Measurements from ENCODE around the gene ERBB4. TPM values are rescaled to one million over a fixed set of nuclear protein-coding genes. Genes with fewer than 3 reads are reported as not detected.

The ERBB4 gene
- polyA plus RNA-seq, 4 donors, result 0.04 to 0.13 TPM; not detected in 2

DNA sequence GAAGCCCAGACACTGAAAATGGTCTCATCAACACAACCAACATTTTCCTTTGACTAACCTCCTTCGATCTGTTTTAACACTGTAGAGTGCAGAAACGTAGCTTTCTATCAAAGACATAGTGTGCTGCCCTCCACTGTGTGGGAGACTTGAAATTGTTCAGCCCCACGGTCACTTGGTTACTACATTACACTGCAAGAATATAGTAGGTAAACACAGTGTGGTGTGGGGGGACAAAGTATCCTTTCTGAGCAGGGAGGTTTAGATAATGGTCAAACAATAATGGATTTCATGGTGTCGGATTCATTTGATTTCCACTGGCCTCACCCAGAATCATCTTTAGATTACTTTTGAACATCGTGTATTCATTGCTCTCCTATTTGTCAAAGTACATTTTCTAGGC is 181.0 kb downstream of the ERBB4 start:
- Histone ChIP-seq H3K36me3 (ENCODE audit: control insufficient read depth in 3 of 3, insufficient read depth in 2 of 3, low read depth in 1 of 3, low read length in 3 of 3) (no peaks in the 10 kb centered on the region), H3K4me1 (ENCODE audit: control insufficient read depth in 3 of 3, insufficient read depth in 2 of 3, low read depth in 1 of 3, low read length in 2 of 3) (peaks cover 0 to 4% (median 0%) of the 10 kb centered on the region in 3 donors), H3K9me3 (ENCODE audit: control insufficient read depth in 2 of 2, insufficient read depth in 1 of 2, low read depth in 1 of 2, low read length in 1 of 2) (no peaks in the 10 kb centered on the region), H3K27me3 (ENCODE audit: control insufficient read depth in 3 of 3, insufficient read depth in 3 of 3, low read length in 3 of 3) (no peaks in the 10 kb centered on the region), H3K27ac (ENCODE audit: low read depth in 1 of 3, low read length in 2 of 3) (no peak overlapping the region), H3K4me3 (ENCODE audit: low read depth in 1 of 3, low read length in 3 of 3) (no peak overlapping the region)
- DNase-seq (no peak), FAIRE-seq (no peak)
- 70 to 81% (median 77%) methylated on average over 5 of the region's 5 CpGs for WGBS, 3 donors

DNA sequence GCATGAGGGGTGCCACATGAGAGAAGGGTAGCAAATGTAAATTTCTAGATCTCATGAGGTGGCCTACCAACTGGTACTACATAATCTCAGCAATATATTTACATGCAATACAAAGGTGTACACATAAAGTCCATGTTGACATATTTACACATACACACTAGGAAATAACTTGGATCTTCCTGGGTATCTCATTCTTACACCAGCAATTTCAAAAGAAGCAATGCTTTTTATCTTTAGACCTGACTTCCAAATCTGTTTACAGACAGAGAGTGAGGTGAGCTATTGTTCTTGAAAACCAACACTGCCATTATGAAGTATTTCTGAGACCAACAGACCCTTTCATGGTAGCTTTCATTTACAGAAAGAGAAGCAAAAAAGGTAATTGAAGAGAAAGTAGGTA is 184.2 kb downstream of the ERBB4 start:
- no peaks in the 10 kb centered on the region for H3K27me3 ChIP-seq (ENCODE audit: control insufficient read depth in 3 of 3, insufficient read depth in 3 of 3, low read length in 3 of 3)
- no peaks in the 10 kb centered on the region for H3K36me3 ChIP-seq (ENCODE audit: control insufficient read depth in 3 of 3, insufficient read depth in 2 of 3, low read depth in 1 of 3, low read length in 3 of 3)
- no peaks in the 10 kb centered on the region for H3K9me3 ChIP-seq (ENCODE audit: control insufficient read depth in 2 of 2, insufficient read depth in 1 of 2, low read depth in 1 of 2, low read length in 1 of 2)
- no peak overlapping the region for H3K27ac ChIP-seq (ENCODE audit: low read depth in 1 of 3, low read length in 2 of 3)
- H3K4me1 ChIP-seq (ENCODE audit: control insufficient read depth in 3 of 3, insufficient read depth in 2 of 3, low read depth in 1 of 3, low read length in 2 of 3), result no peaks in the 10 kb centered on the region
- no peak for DNase-seq
- no peak for FAIRE-seq
- H3K4me3 ChIP-seq (ENCODE audit: low read depth in 1 of 3, low read length in 3 of 3), result no peak overlapping the region

DNA sequence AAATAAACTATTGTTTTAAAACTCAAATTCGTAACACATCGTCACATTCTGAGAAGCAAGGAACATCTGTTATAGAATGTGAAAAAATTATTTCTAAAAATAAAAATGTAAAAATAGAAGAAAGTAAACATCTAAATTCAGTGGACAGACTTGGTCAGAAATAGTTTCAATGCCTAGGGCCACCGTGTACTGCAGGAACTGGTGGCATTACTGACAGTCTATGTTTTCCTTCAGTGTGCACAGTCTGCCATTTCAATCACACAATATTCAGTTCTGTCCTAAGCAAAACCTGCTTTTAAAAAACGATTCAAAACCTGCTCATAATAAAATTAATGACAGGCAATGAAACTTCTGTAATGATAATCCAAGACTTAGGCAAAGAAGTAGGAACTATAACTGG is 190.1 kb downstream of the ERBB4 start:
- Histone ChIP-seq H3K27ac (ENCODE audit: low read depth in 1 of 3, low read length in 2 of 3) (no peak overlapping the region), H3K27me3 (ENCODE audit: control insufficient read depth in 3 of 3, insufficient read depth in 3 of 3, low read length in 3 of 3) (no peaks in the 10 kb centered on the region), H3K4me1 (ENCODE audit: control insufficient read depth in 3 of 3, insufficient read depth in 2 of 3, low read depth in 1 of 3, low read length in 2 of 3) (no peaks in the 10 kb centered on the region), H3K9me3 (ENCODE audit: control insufficient read depth in 2 of 2, insufficient read depth in 1 of 2, low read depth in 1 of 2, low read length in 1 of 2) (no peaks in the 10 kb centered on the region), H3K36me3 (ENCODE audit: control insufficient read depth in 3 of 3, insufficient read depth in 2 of 3, low read depth in 1 of 3, low read length in 3 of 3) (no peaks in the 10 kb centered on the region), H3K4me3 (ENCODE audit: low read depth in 1 of 3, low read length in 3 of 3) (no peak overlapping the region)
- no peak for DNase-seq
- no peak for FAIRE-seq
- whole genome bisulfite sequencing, 3 donors, result 66 to 71% (median 66%) methylated on average over 4 of the region's 4 CpGs

DNA sequence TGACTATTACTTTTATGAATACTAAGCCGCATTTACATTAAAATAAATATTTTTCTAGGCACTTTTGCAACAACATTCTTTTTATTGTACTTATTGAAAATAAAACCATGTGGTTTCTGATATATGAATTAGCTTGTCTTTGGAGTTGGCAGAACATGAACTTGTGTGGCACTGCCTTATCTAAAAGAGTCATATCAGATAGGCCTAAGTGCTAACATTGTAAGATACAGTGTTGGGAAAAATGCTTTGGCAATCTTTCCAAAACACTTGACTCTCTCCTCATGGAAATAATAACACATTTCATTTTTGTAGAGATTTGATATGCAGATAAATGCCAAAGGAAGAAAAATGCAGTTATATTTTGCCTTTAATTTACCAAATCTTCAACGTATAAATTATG is 191.7 kb downstream of the ERBB4 start:
- Histone ChIP-seq H3K27ac (ENCODE audit: low read depth in 1 of 3, low read length in 2 of 3) (no peak overlapping the region), H3K9me3 (ENCODE audit: control insufficient read depth in 2 of 2, insufficient read depth in 1 of 2, low read depth in 1 of 2, low read length in 1 of 2) (no peaks in the 10 kb centered on the region), H3K4me3 (ENCODE audit: low read depth in 1 of 3, low read length in 3 of 3) (no peak overlapping the region), H3K27me3 (ENCODE audit: control insufficient read depth in 3 of 3, insufficient read depth in 3 of 3, low read length in 3 of 3) (no peaks in the 10 kb centered on the region), H3K4me1 (ENCODE audit: control insufficient read depth in 3 of 3, insufficient read depth in 2 of 3, low read depth in 1 of 3, low read length in 2 of 3) (no peaks in the 10 kb centered on the region), H3K36me3 (ENCODE audit: control insufficient read depth in 3 of 3, insufficient read depth in 2 of 3, low read depth in 1 of 3, low read length in 3 of 3) (no peaks in the 10 kb centered on the region)
- WGBS, 3 donors, result 34 to 53% (median 36%) methylated on average over 2 of the region's 2 CpGs
- FAIRE-seq, result no peak
- no peak for DNase-seq

DNA sequence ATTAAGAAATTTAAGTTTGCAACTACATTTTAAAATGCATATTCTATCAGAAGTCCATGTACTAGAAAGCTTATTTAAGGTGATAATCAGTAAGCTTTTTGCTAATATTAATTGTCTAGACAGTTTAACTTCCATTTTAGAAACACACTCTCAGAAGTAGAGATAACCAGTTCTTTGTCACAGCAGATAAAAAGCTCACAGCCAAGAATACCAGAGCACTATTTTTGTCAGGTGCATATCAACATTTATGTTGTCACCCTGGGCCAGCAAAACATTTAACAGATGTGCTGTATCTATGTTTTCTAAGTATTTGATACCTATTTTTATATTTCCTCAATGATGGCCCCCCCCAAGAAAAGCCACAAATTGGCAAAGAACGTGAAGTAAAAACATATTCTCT is 192.6 kb downstream of the ERBB4 start:
- WGBS, 3 donors, result 0 to 3% (median 2%) methylated on average over 1 of the region's 1 CpG
- FAIRE-seq, result no peak

DNA sequence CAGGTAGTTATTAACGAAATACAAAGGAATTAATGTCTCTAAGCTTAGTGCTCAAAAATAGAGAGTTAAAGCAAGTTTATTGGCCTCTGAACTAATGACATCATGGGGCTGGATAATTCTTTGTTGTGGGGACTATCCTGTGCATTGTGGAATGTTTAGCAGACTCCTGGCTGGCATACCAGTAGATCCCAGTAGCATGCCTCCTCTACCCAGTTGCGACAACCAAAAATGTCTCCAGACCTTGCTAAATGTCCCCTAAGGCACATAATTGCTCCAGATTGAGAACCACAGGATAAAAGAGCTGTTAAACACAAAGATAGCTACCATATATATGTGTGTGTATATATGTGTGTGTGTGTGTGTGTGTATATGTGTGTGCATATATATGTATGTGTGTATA is 194.5 kb downstream of the ERBB4 start:
- FAIRE-seq (no peak), DNase-seq (no peak)
- Histone ChIP-seq H3K27me3 (ENCODE audit: control insufficient read depth in 3 of 3, insufficient read depth in 3 of 3, low read length in 3 of 3) (no peaks in the 10 kb centered on the region), H3K4me3 (ENCODE audit: low read depth in 1 of 3, low read length in 3 of 3) (no peak overlapping the region), H3K27ac (ENCODE audit: low read depth in 1 of 3, low read length in 2 of 3) (no peak overlapping the region), H3K4me1 (ENCODE audit: control insufficient read depth in 3 of 3, insufficient read depth in 2 of 3, low read depth in 1 of 3, low read length in 2 of 3) (no peaks in the 10 kb centered on the region), H3K36me3 (ENCODE audit: control insufficient read depth in 3 of 3, insufficient read depth in 2 of 3, low read depth in 1 of 3, low read length in 3 of 3) (no peaks in the 10 kb centered on the region), H3K9me3 (ENCODE audit: control insufficient read depth in 2 of 2, insufficient read depth in 1 of 2, low read depth in 1 of 2, low read length in 1 of 2) (no peaks in the 10 kb centered on the region)
- WGBS, 3 donors, result 83 to 93% (median 89%) methylated on average over 2 of the region's 2 CpGs

More for the DNA sequence above, 192.6 kb downstream of the ERBB4 start:
- no peak for DNase-seq
- Histone ChIP-seq H3K4me1 (ENCODE audit: control insufficient read depth in 3 of 3, insufficient read depth in 2 of 3, low read depth in 1 of 3, low read length in 2 of 3) (no peaks in the 10 kb centered on the region), H3K9me3 (ENCODE audit: control insufficient read depth in 2 of 2, insufficient read depth in 1 of 2, low read depth in 1 of 2, low read length in 1 of 2) (no peaks in the 10 kb centered on the region), H3K27me3 (ENCODE audit: control insufficient read depth in 3 of 3, insufficient read depth in 3 of 3, low read length in 3 of 3) (no peaks in the 10 kb centered on the region), H3K27ac (ENCODE audit: low read depth in 1 of 3, low read length in 2 of 3) (no peak overlapping the region), H3K36me3 (ENCODE audit: control insufficient read depth in 3 of 3, insufficient read depth in 2 of 3, low read depth in 1 of 3, low read length in 3 of 3) (no peaks in the 10 kb centered on the region), H3K4me3 (ENCODE audit: low read depth in 1 of 3, low read length in 3 of 3) (no peak overlapping the region)

DNA sequence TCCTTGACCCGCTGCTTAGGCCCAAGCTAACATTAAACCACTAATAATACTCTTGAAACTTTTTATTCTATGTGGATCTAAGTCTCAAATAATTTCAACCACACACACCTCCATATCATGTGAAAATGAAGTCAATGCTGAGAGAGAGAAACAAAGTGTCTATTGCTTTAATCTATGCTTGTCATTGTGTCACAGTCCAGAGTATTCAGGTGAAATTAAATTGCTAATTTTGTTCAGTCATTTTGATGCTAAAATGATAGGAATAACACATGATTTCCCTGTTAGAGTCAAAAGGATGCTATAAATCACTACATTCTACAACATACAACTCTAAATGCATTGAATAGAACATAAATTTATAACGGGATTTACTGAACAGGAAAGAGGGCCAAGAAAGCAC is 195.4 kb downstream of the ERBB4 start:
- Histone ChIP-seq H3K27ac (ENCODE audit: low read depth in 1 of 3, low read length in 2 of 3) (no peak overlapping the region), H3K4me1 (ENCODE audit: control insufficient read depth in 3 of 3, insufficient read depth in 2 of 3, low read depth in 1 of 3, low read length in 2 of 3) (no peaks in the 10 kb centered on the region), H3K27me3 (ENCODE audit: control insufficient read depth in 3 of 3, insufficient read depth in 3 of 3, low read length in 3 of 3) (no peaks in the 10 kb centered on the region), H3K9me3 (ENCODE audit: control insufficient read depth in 2 of 2, insufficient read depth in 1 of 2, low read depth in 1 of 2, low read length in 1 of 2) (no peaks in the 10 kb centered on the region), H3K4me3 (ENCODE audit: low read depth in 1 of 3, low read length in 3 of 3) (no peak overlapping the region), H3K36me3 (ENCODE audit: control insufficient read depth in 3 of 3, insufficient read depth in 2 of 3, low read depth in 1 of 3, low read length in 3 of 3) (no peaks in the 10 kb centered on the region)
- no peak for FAIRE-seq
- DNase-seq, result no peak
- WGBS, 3 donors, result 77 to 94% (median 77%) methylated on average over 2 of the region's 2 CpGs

DNA sequence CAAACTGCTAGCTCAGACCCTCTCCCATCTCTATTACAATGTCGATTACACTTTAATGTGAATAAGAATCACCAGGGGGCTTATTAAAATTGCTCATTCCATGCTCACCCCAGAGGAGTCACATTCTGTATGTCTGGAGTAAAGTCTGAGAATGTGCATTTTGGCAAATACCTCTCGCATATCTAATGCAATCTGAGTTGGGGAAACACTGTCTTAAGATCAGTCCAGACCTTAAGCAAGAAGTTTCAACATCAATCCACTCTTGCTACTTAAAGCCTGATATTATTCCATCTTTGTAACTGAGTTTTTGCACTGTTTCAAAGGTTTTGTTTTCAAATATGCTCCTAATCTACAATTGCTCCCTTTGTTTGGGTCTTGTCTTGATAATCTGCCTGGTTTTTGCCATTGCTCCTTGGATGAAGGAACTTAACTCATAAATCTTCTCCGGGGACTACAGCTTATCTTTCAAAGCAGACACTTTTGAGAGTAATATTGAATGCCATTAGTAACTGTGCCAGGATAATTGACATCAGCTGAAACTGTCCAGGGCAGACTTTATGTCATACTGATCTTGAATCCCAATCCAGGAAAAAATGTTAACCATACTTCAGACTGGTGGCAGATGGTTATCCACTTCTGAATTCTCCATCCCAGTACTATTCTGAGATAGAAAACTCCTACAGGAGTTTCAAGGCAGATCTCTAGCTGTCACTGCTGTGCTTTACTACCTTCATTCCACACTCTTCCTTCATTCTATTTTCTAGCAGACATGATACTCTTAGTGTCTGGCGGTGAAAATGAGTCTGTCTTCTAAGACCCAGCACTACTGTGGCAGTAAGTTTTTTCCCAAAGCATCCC is 200.9 kb downstream of the ERBB4 start:
- Histone ChIP-seq H3K27ac (ENCODE audit: low read depth in 1 of 3, low read length in 2 of 3) (no peak overlapping the region), H3K9me3 (ENCODE audit: control insufficient read depth in 2 of 2, insufficient read depth in 1 of 2, low read depth in 1 of 2, low read length in 1 of 2) (no peaks in the 10 kb centered on the region), H3K36me3 (ENCODE audit: control insufficient read depth in 3 of 3, insufficient read depth in 2 of 3, low read depth in 1 of 3, low read length in 3 of 3) (no peaks in the 10 kb centered on the region), H3K4me1 (ENCODE audit: control insufficient read depth in 3 of 3, insufficient read depth in 2 of 3, low read depth in 1 of 3, low read length in 2 of 3) (no peaks in the 10 kb centered on the region), H3K4me3 (ENCODE audit: low read depth in 1 of 3, low read length in 3 of 3) (no peak overlapping the region), H3K27me3 (ENCODE audit: control insufficient read depth in 3 of 3, insufficient read depth in 3 of 3, low read length in 3 of 3) (no peaks in the 10 kb centered on the region)
- no peak for DNase-seq
- no peak for FAIRE-seq
- 68 to 73% (median 69%) methylated on average over 4 of the region's 4 CpGs for WGBS, 3 donors

DNA sequence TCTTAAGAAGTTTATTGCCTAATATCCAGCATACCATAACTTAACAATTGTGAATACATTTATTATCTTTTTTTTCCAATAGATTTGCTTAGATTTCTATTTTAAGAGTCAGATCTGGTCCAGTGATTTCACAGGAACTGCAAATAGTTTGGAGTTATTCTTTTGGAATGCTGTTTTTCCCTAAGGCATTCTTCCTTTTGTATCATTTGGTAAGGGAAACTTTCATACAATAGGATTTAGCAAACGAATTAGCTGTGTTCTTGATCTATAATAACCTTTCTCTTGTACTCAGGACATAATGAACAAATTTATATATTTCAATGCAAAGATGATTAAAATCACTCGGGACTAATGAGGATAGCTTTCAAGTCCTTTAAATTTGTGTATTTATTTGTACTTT is 201.6 kb downstream of the ERBB4 start:
- no peaks in the 10 kb centered on the region for H3K36me3 ChIP-seq (ENCODE audit: control insufficient read depth in 3 of 3, insufficient read depth in 2 of 3, low read depth in 1 of 3, low read length in 3 of 3)
- no peak overlapping the region for H3K27ac ChIP-seq (ENCODE audit: low read depth in 1 of 3, low read length in 2 of 3)
- no peaks in the 10 kb centered on the region for H3K4me1 ChIP-seq (ENCODE audit: control insufficient read depth in 3 of 3, insufficient read depth in 2 of 3, low read depth in 1 of 3, low read length in 2 of 3)
- FAIRE-seq, result no peak
- 51 to 72% (median 60%) methylated on average over 2 of the region's 2 CpGs for WGBS, 3 donors
- no peak overlapping the region for H3K4me3 ChIP-seq (ENCODE audit: low read depth in 1 of 3, low read length in 3 of 3)
- no peak for DNase-seq
- H3K27me3 ChIP-seq (ENCODE audit: control insufficient read depth in 3 of 3, insufficient read depth in 3 of 3, low read length in 3 of 3), result no peaks in the 10 kb centered on the region
- H3K9me3 ChIP-seq (ENCODE audit: control insufficient read depth in 2 of 2, insufficient read depth in 1 of 2, low read depth in 1 of 2, low read length in 1 of 2), result no peaks in the 10 kb centered on the region
